CD14-positive monocyte (primary cell): ENCODE data around the gene COBLL1. TPM values are rescaled to one million over a fixed set of nuclear protein-coding genes. Genes with fewer than 3 reads are reported as not detected.

Experiments used
- DNase-seq, 3 donors: peaks; one replicate each; pipeline ENCODE4 v3.0.0-alpha.2; 2011 to 2022
- H2AFZ ChIP-seq: 2 replicates; pipeline ENCODE4 v1.6.0; 2012; ENCODE audit warnings: mild to moderate bottlenecking, low read depth, low read length, inconsistent platforms; ENCODE audit not compliant: insufficient read depth, poor library complexity, severe bottlenecking
- H3K27ac ChIP-seq, 2 donors: 1 replicate in 1 of 2; 2 replicates in 1 of 2; pipeline ENCODE4 v1.5.1; 2012 to 2013; ENCODE audit warnings: low read length in 2 of 2, control low read depth in 1 of 2, inconsistent platforms in 1 of 2, low read depth in 1 of 2, mild to moderate bottlenecking in 1 of 2
- H3K27me3 ChIP-seq, 2 donors: one replicate each; pipeline versions ENCODE4 v1.6.0 to v1.6.1; 2011 to 2013; ENCODE audit warnings: low read length in 2 of 2; ENCODE audit not compliant: control insufficient read depth in 2 of 2, insufficient read depth in 2 of 2
- H3K36me3 ChIP-seq, 2 donors: replicated peaks in 1 of 2; 1 replicate in 1 of 2; 2 replicates in 1 of 2; pipeline versions ENCODE4 v1.5.1 to v1.6.1; 2012 to 2013; ENCODE audit warnings: low read length in 2 of 2, control low read depth in 1 of 2, inconsistent platforms in 1 of 2, mild to moderate bottlenecking in 1 of 2; ENCODE audit not compliant: insufficient read depth in 2 of 2, control insufficient read depth in 1 of 2
- H3K4me1 ChIP-seq, 2 donors: 1 replicate in 1 of 2; 2 replicates in 1 of 2; pipeline versions ENCODE4 v1.5.1 to v1.6.1; 2012 to 2013; ENCODE audit warnings: low read length in 2 of 2, control low read depth in 1 of 2, inconsistent platforms in 1 of 2, mild to moderate bottlenecking in 1 of 2, moderate library complexity in 1 of 2; ENCODE audit not compliant: insufficient read depth in 2 of 2, control insufficient read depth in 1 of 2
- H3K4me2 ChIP-seq: replicated peaks from 2 replicates; pipeline ENCODE3; 2012; ENCODE audit warnings: low read length, moderate library complexity, mild to moderate bottlenecking; ENCODE audit not compliant: poor library complexity, severe bottlenecking; ENCODE audit errors: extremely low read depth
- H3K4me3 ChIP-seq, 3 experiments: fragments of 200-600 bp in 1 of 3; sonication (generic) in 1 of 3; replicated peaks in 1 of 3; 1 replicate in 2 of 3; 2 replicates in 1 of 3; pipeline ENCODE4 v1.5.1; 2011 to 2013; ENCODE audit warnings: low read length in 3 of 3, mild to moderate bottlenecking in 3 of 3, control low read depth in 2 of 3, low read depth in 2 of 3, inconsistent platforms in 1 of 3, moderate library complexity in 1 of 3
- H3K79me2 ChIP-seq: 2 replicates; pipeline ENCODE4 v1.6.0; 2012; ENCODE audit warnings: mild to moderate bottlenecking, control low read depth, inconsistent platforms, low read length, moderate library complexity; ENCODE audit not compliant: insufficient read depth
- H3K9ac ChIP-seq: 2 replicates; pipeline ENCODE4 v1.6.0; 2017; ENCODE audit warnings: low read length, mild to moderate bottlenecking; ENCODE audit not compliant: insufficient read depth, poor library complexity, severe bottlenecking
- H3K9me3 ChIP-seq, 2 donors: replicated peaks in 1 of 2; 1 replicate in 1 of 2; 2 replicates in 1 of 2; pipeline versions ENCODE4 v1.5.1 to v1.6.1; 2012 to 2013; ENCODE audit warnings: low read length in 2 of 2, control low read depth in 1 of 2; ENCODE audit not compliant: control insufficient read depth in 1 of 2, insufficient read depth in 1 of 2
- H4K20me1 ChIP-seq: 2 replicates; pipeline ENCODE4 v1.6.0; 2012; ENCODE audit warnings: mild to moderate bottlenecking, low read length, control low read depth, moderate library complexity; ENCODE audit not compliant: insufficient read depth
- H3K27ac Mint-ChIP-seq, 7 donors: one replicate each; pipeline ENCODE4 v1.8.0; 2020; ENCODE audit warnings: mild to moderate bottlenecking in 7 of 7, mixed read lengths in 7 of 7, moderate library complexity in 6 of 7, inconsistent platforms in 2 of 7
- H3K27me3 Mint-ChIP-seq, 3 donors: one replicate each; pipeline ENCODE4 v1.8.0; 2021 to 2022; ENCODE audit warnings: low read depth in 3 of 3, mild to moderate bottlenecking in 3 of 3, mixed read lengths in 3 of 3, moderate library complexity in 3 of 3, inconsistent platforms in 1 of 3
- H3K36me3 Mint-ChIP-seq, 2 donors: one replicate each; pipeline ENCODE4 v1.8.0; 2020; ENCODE audit warnings: mixed read lengths in 2 of 2, inconsistent platforms in 1 of 2, mild to moderate bottlenecking in 1 of 2
- H3K4me1 Mint-ChIP-seq: one replicate; pipeline ENCODE4 v1.8.0; 2020; ENCODE audit warnings: mild to moderate bottlenecking, mixed read lengths
- H3K4me3 Mint-ChIP-seq, 2 donors: one replicate each; pipeline ENCODE4 v1.8.0; 2020; ENCODE audit warnings: mild to moderate bottlenecking in 2 of 2, mixed read lengths in 2 of 2, moderate library complexity in 1 of 2
- H3K9me3 Mint-ChIP-seq, 7 donors: one replicate each; pipeline ENCODE4 v1.8.0; 2020 to 2022; ENCODE audit warnings: mixed read lengths in 7 of 7, mild to moderate bottlenecking in 6 of 7, moderate library complexity in 6 of 7, inconsistent platforms in 2 of 7
- CTCF ChIP-seq: fragments of 200-600 bp; IDR thresholded peaks from one replicate; pipeline ENCODE4 v1.8.0; 2022; ENCODE audit warnings: antibody characterized with exemption, mild to moderate bottlenecking
- WGBS: methylation state at CpG from one replicate; pipeline ENCODE4 v1.1.5; 2013; ENCODE audit warnings: missing lambda C conversion rate; ENCODE audit not compliant: insufficient coverage; 5-methylcytosine and 5-hydroxymethylcytosine counted together
- intact Hi-C, 2 donors: fragments of 100-400 bp; cut with micrococcal nuclease; formaldehyde crosslinking; loops; one replicate each; pipeline versions ENCODE4 v1.15.0 to v1.15.1; 2023
- polyA plus RNA-seq, 3 donors: library from polyadenylated mRNA; depleted of rRNA in 1 of 3; unstranded in 2 of 3; stranded (reverse) in 1 of 3; fragments of 300-500 nt in 2 of 3; fragments of >200 nt in 1 of 3; fragmentation: Illumina TruSeq in 2 of 3; gene quantifications; 1 replicate in 2 of 3; 2 replicates in 1 of 3; pipeline ENCODE4 v1.2.3, GENCODE V29; 2012 to 2021

Gene COBLL1
- polyA plus RNA-seq, 3 donors = 0.18 to 0.54 (median 0.24) TPM

GRCh38 chr2:164669291-164669690 lies 172.3 kb downstream of the COBLL1 start:
- Histone ChIP-seq H4K20me1 (no peaks in the 10 kb centered on the region), H3K9me3 (no peaks in the 10 kb centered on the region), H2AFZ (no peak overlapping the region), H3K4me2 (no peak overlapping the region), H3K9ac (no peak overlapping the region), H3K27ac (no peak overlapping the region), H3K4me3 (no peak overlapping the region), H3K4me1 (no peaks in the 10 kb centered on the region), H3K79me2 (no peaks in the 10 kb centered on the region), H3K36me3 (no peaks in the 10 kb centered on the region), H3K27me3 (no peaks in the 10 kb centered on the region)
- DNase-seq = no peak
- Mint-ChIP-seq H3K9me3 (peaks cover 0 to 6% (median 0%) of the 10 kb centered on the region in 7 donors), H3K27me3 (peaks cover 0 to 3% (median 0%) of the 10 kb centered on the region in 3 donors), H3K27ac (no peak overlapping the region), H3K4me1 (no peaks in the 10 kb centered on the region), H3K4me3 (no peak overlapping the region), H3K36me3 (no peaks in the 10 kb centered on the region)
- intact Hi-C loops = no loop called here
- TF ChIP-seq CTCF = no peak

GRCh38 chr2:164667566-164667965 lies 174.1 kb downstream of the COBLL1 start:
- peak overlapping the region in 1 of 7 donors; percentile 55 for H3K27ac Mint-ChIP-seq
- H3K4me1 ChIP-seq = no peaks in the 10 kb centered on the region

More at GRCh38 chr2:164667566-164667965, 174.1 kb downstream of the COBLL1 start:
- Histone ChIP-seq H3K4me3 (no peak overlapping the region), H3K79me2 (no peaks in the 10 kb centered on the region), H2AFZ (no peak overlapping the region), H3K4me2 (no peak overlapping the region), H3K27ac (no peak overlapping the region), H3K36me3 (no peaks in the 10 kb centered on the region), H3K27me3 (no peaks in the 10 kb centered on the region), H4K20me1 (no peaks in the 10 kb centered on the region), H3K9me3 (no peaks in the 10 kb centered on the region), H3K9ac (no peak overlapping the region)
- DNase-seq = no peak
- Mint-ChIP-seq H3K27me3 (peaks cover 0 to 3% (median 0%) of the 10 kb centered on the region in 3 donors), H3K9me3 (peaks cover 0 to 6% (median under 1%) of the 10 kb centered on the region in 7 donors), H3K4me1 (no peaks in the 10 kb centered on the region), H3K4me3 (no peak overlapping the region), H3K36me3 (no peaks in the 10 kb centered on the region)
- WGBS = no CpG with 5 or more reads among the region's 2 CpGs
- TF ChIP-seq CTCF = no peak
- intact Hi-C loops = no loop called here
